PC-9 (cell line): ENCODE data around the gene APOA4. TPM values are rescaled to one million over a fixed set of nuclear protein-coding genes. Genes with fewer than 3 reads are reported as not detected.

Experiments used
- BruUV-seq: library from RNA; stranded (reverse); fragments of 400-500 nt; replicated peaks from 2 replicates; lab custom pipeline; 2021; lab: Mats Ljungman, UMichigan
- CTCF ChIA-PET: fragments of 300-600 bp; sonication (Branson Sonifier 250); formaldehyde crosslinking; loops from one replicate; lab custom pipeline; 2022; ENCODE audit warnings: antibody characterized with exemption; lab: Charles Lee
- POLR2A ChIA-PET: fragments of 300-600 bp; sonication (Branson Sonifier 250); formaldehyde crosslinking; loops from one replicate; lab custom pipeline; 2022; ENCODE audit warnings: antibody characterized with exemption; ENCODE audit not compliant: unreplicated experiment; lab: Charles Lee
- DNase-seq, 2 experiments: peaks; one replicate each; pipeline versions ENCODE4 v3.0.0 to v3.0.0-alpha.2; 2015 to 2022; ENCODE audit warnings: mixed read lengths in 1 of 2
- H2AFZ ChIP-seq: fragments of 200-600 bp; sonication (generic); 2 replicates; pipeline ENCODE4 v1.8.1; 2017; ENCODE audit warnings: antibody characterized with exemption
- H3F3A ChIP-seq: fragments of 200-600 bp; sonication (generic); 2 replicates; pipeline ENCODE4 v1.8.1; 2017; ENCODE audit warnings: antibody characterized with exemption, mild to moderate bottlenecking, low read depth; ENCODE audit not compliant: insufficient read depth
- H3K27ac ChIP-seq: fragments of 200-600 bp; sonication (generic); 2 replicates; pipeline ENCODE4 v1.6.1; 2016; ENCODE audit warnings: mixed run types
- H3K27me3 ChIP-seq: fragments of 200-600 bp; sonication (generic); 2 replicates; pipeline ENCODE4 v1.6.1; 2016; ENCODE audit warnings: low read depth, mixed run types; ENCODE audit not compliant: insufficient read depth
- H3K36me3 ChIP-seq: fragments of 200-600 bp; sonication (generic); 2 replicates; pipeline ENCODE4 v1.6.1; 2016; ENCODE audit warnings: low read depth, mixed run types
- H3K4me1 ChIP-seq: fragments of 200-600 bp; sonication (generic); replicated peaks from 2 replicates; pipeline ENCODE4 v1.6.1; 2016; ENCODE audit warnings: mixed run types; ENCODE audit not compliant: insufficient read depth
- H3K4me2 ChIP-seq: fragments of 200-600 bp; sonication (generic); 2 replicates; pipeline ENCODE4 v1.6.1; 2017; ENCODE audit warnings: mixed run types
- H3K4me3 ChIP-seq: fragments of 200-600 bp; sonication (generic); 2 replicates; pipeline ENCODE4 v1.6.1; 2016; ENCODE audit warnings: mixed run types
- H3K79me2 ChIP-seq: fragments of 200-600 bp; sonication (generic); 2 replicates; pipeline ENCODE4 v1.6.1; 2017; ENCODE audit warnings: low read depth, mixed run types
- H3K9me2 ChIP-seq: fragments of 200-600 bp; sonication (generic); 2 replicates; pipeline ENCODE4 v1.8.1; 2017; ENCODE audit warnings: mild to moderate bottlenecking; ENCODE audit not compliant: insufficient read depth
- H3K9me3 ChIP-seq: fragments of 200-600 bp; sonication (generic); 2 replicates; pipeline ENCODE4 v1.8.1; 2016; ENCODE audit warnings: low read depth; ENCODE audit not compliant: insufficient read depth
- H4K20me1 ChIP-seq: fragments of 200-600 bp; sonication (generic); 2 replicates; pipeline ENCODE4 v1.8.1; 2017; ENCODE audit not compliant: insufficient read depth
- CTCF ChIP-seq: fragments of 200-600 bp; sonication (generic); conservative IDR thresholded peaks from 2 replicates; pipeline ENCODE4 v1.6.1; 2017; ENCODE audit warnings: mixed run types, antibody characterized with exemption, mild to moderate bottlenecking, moderate library complexity
- EZH2 ChIP-seq: fragments of 200-600 bp; sonication (generic); IDR thresholded peaks from 2 replicates; pipeline ENCODE4 v1.8.0; 2017; ENCODE audit warnings: antibody characterized with exemption, low read depth
- intact Hi-C: fragments of 100-400 bp; cut with micrococcal nuclease; formaldehyde crosslinking; loops from one replicate; pipeline ENCODE4 v1.10.0; 2022; ENCODE audit not compliant: unreplicated experiment
- total RNA-seq: library from RNA; stranded (reverse); gene quantifications from 2 replicates; pipeline ENCODE4 v1.2.3, GENCODE V29; 2021

APOA4 gene
- total RNA-seq, 1 experiment from 2014 or later: not detected

- no peak for TF ChIP-seq EZH2
- TF ChIP-seq CTCF: no peak
- intact Hi-C loops: no loop called here
- no peaks in the 10 kb centered on the region for H3K9me3 ChIP-seq
- ChIA-PET CTCF (interaction anchor here (0.7 kb wide), 2 partner anchors 9 to 46 kb away, joined by 3 to 6 read pairs; no protein-coding TSS in a partner anchor), POLR2A (no interaction called here)
- BruUV-seq: no TSS peak
- no peaks in the 10 kb centered on the region for H3F3A ChIP-seq
- H3K79me2 ChIP-seq: no peaks in the 10 kb centered on the region
- no peaks in the 10 kb centered on the region for H3K27me3 ChIP-seq
- H2AFZ ChIP-seq: no peak overlapping the region
- DNase-seq: no peak
- no peaks in the 10 kb centered on the region for H3K9me2 ChIP-seq
- H3K27ac ChIP-seq: no peak overlapping the region
- no peak overlapping the region for H3K4me2 ChIP-seq
- peaks cover 3% of the 10 kb centered on the region; the same call in 1 of the 2 replicates for H3K36me3 ChIP-seq
- no peaks in the 10 kb centered on the region for H3K4me1 ChIP-seq
- no peak overlapping the region for H3K4me3 ChIP-seq
- H4K20me1 ChIP-seq: no peaks in the 10 kb centered on the region
Measured at GRCh38 chr11:116842117-116842516, 19.0 kb upstream of the APOA4 start.

- intact Hi-C loops: no loop called here
- Histone ChIP-seq H3K9me2 (no peaks in the 10 kb centered on the region), H3K36me3 (no peaks in the 10 kb centered on the region), H3K27ac (no peak overlapping the region), H3K79me2 (no peaks in the 10 kb centered on the region), H3F3A (no peaks in the 10 kb centered on the region), H3K9me3 (no peaks in the 10 kb centered on the region), H3K4me3 (no peak overlapping the region), H3K4me1 (no peaks in the 10 kb centered on the region), H3K27me3 (no peaks in the 10 kb centered on the region), H2AFZ (no peak overlapping the region), H4K20me1 (no peaks in the 10 kb centered on the region), H3K4me2 (no peak overlapping the region)
- TF ChIP-seq EZH2 (no peak), CTCF (no peak)
- ChIA-PET CTCF (no interaction called here), POLR2A (no interaction called here)
- no peak for DNase-seq
- BruUV-seq: no TSS peak
Measured at GRCh38 chr11:116840746-116841296, 17.7 kb upstream of the APOA4 start.

- Histone ChIP-seq H3K9me2 (no peaks in the 10 kb centered on the region), H3K79me2 (no peaks in the 10 kb centered on the region), H2AFZ (no peak overlapping the region), H3K27me3 (no peaks in the 10 kb centered on the region), H3K4me3 (no peak overlapping the region), H3K27ac (no peak overlapping the region), H4K20me1 (no peaks in the 10 kb centered on the region), H3K4me1 (no peaks in the 10 kb centered on the region), H3K36me3 (no peaks in the 10 kb centered on the region), H3K9me3 (no peaks in the 10 kb centered on the region), H3F3A (no peaks in the 10 kb centered on the region), H3K4me2 (no peak overlapping the region)
- no TSS peak for BruUV-seq
- intact Hi-C loops: no loop called here
- no peak for DNase-seq
- TF ChIP-seq CTCF (no peak), EZH2 (no peak)
- ChIA-PET POLR2A (no interaction called here), CTCF (no interaction called here)
Measured at GRCh38 chr11:116840224-116840745, 17.2 kb upstream of the APOA4 start.
